Measurements from ENCODE around the gene CRB1.

DNA sequence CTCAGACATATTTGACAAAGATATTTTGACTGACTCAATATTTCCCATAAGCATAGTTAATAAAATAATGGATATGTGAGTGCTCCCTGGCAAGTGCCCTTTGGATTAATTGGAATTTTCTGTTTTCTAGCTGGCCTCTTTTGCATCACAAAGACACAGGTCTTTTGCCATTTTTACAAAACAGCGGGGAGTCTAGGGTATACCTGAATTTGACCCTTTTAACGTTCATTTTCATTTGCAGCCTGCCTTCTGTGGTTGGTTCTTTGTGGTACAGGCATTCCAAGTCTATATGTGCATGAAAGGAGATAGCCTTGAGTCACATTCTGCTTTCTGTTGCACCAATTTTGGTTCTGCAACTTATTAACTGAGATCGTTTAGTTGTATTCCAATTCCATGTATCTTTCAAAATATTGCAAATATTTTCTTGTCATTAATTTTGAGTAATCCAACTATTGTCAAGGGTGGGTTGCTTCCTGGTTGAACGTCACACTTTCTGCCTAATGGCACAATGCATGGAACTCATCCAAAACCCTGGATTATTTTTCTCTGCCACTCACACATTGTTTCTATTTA lies 171.7 kb downstream of the CRB1 start:
- TF ChIP-seq, protein P1, sequence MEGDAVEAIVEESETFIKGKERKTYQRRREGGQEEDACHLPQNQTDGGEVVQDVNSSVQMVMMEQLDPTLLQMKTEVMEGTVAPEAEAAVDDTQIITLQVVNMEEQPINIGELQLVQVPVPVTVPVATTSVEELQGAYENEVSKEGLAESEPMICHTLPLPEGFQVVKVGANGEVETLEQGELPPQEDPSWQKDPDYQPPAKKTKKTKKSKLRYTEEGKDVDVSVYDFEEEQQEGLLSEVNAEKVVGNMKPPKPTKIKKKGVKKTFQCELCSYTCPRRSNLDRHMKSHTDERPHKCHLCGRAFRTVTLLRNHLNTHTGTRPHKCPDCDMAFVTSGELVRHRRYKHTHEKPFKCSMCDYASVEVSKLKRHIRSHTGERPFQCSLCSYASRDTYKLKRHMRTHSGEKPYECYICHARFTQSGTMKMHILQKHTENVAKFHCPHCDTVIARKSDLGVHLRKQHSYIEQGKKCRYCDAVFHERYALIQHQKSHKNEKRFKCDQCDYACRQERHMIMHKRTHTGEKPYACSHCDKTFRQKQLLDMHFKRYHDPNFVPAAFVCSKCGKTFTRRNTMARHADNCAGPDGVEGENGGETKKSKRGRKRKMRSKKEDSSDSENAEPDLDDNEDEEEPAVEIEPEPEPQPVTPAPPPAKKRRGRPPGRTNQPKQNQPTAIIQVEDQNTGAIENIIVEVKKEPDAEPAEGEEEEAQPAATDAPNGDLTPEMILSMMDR (IDR thresholded peaks at IDR 0.05; ENCODE audit: low read length), result no peak
- TF ChIP-seq EZH2 (IDR thresholded peaks at IDR 0.05; ENCODE audit: borderline replicate concordance, low read length), result no peak

All from OCI-LY1 (cell line).